Effector CD4-positive, alpha-beta T cell (primary cell): ENCODE results near the gene ABCF2.

Source experiments
- DNase-seq: peaks from one replicate; pipeline ENCODE4 v3.0.0-alpha.2; 2020

ABCF2 gene

DNA sequence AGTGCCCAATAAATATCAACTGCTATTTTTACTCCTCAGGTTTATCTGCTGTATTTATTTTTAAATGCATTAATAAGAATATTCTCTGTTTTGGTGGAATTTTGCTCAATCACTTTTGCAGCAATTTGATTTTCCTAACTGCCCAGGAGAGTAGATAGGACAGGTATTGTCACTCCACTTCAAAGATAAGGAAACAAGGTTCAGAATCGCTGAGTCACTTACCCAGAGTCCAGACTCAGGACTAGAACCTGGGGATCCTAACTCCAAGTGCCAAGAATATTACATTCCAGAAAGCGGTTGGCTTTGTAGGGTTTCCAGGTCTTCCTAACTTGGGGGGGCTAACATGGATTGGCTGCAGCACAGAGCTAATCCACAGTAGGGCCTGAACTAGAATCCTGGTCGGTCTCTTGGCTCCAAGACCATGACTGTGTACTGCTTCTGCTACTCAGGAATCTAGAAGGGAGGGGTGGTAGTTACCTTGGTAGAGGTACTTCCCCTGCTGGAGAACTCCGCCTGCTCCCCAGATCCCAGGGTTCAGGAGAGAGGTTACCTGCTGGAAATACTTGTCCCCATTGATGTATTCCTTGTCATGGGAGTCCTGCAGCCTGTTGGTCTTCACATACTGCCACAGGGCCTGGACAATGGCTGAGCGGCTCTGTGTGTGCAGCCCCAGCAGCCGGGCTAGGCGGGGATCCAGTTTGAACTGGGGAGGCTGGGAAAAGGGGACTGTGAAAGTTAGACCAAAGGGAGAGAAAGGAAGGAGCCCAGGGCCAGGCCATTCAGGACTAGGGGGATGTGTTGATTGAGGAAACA, 14.1 kb upstream of the ABCF2 start:
- DNase-seq: no peak

- no peak for DNase-seq
Measured at GRCh38 chr7:151240536-151240935, 13.5 kb upstream of the ABCF2 start.

DNA sequence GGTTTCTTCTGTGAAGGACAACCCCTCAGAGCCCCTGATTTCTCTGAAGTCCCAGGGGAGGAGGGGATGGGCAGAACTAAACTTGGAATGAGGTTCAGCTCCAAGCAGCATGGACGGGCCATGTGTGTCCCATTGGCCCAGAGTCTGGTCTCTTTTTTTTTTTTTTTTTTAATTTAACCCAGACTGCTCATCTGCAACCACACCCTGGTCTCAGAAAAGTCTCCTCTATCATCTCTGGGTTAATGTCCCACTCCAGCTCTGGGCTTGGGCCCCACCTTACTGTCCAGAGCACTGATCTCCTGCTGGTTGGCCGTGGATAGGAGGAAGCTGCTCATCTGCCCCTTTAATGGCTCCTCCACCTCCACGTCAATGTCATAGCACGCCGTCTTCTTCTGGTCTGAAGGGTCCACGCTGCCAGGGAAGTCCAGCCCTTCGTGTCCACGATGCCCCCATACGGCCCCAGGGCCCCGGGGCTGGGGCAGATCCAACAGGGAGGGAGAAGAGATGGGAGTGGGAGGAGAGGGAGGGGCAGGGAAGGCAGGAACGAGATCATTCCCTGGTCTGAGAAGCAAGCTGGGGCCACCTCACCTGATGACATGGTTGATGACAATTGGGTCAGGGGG, 12.9 kb upstream of the ABCF2 start:
- DNase-seq: no peak

GRCh38 chr7:151238924-151239836, 12.2 kb upstream of the ABCF2 start:
- no peak for DNase-seq

DNA sequence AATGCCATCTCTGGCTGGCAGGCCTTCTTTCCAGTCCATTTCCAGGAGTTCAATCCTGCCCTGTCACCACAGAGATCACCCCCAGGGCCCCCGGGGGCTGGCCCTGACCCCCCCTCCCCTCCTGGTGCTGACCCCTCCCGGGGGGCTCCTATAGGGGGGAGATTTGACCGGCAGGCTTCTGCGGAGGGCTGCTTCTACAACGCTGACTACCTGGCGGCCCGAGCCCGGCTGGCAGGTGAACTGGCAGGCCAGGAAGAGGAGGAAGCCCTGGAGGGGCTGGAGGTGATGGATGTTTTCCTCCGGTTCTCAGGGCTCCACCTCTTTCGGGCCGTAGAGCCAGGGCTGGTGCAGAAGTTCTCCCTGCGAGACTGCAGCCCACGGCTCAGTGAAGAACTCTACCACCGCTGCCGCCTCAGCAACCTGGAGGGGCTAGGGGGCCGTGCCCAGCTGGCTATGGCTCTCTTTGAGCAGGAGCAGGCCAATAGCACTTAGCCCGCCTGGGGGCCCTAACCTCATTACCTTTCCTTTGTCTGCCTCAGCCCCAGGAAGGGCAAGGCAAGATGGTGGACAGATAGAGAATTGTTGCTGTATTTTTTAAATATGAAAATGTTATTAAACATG, 11.3 kb upstream of the ABCF2 start:
- DNase-seq: no peak

DNA sequence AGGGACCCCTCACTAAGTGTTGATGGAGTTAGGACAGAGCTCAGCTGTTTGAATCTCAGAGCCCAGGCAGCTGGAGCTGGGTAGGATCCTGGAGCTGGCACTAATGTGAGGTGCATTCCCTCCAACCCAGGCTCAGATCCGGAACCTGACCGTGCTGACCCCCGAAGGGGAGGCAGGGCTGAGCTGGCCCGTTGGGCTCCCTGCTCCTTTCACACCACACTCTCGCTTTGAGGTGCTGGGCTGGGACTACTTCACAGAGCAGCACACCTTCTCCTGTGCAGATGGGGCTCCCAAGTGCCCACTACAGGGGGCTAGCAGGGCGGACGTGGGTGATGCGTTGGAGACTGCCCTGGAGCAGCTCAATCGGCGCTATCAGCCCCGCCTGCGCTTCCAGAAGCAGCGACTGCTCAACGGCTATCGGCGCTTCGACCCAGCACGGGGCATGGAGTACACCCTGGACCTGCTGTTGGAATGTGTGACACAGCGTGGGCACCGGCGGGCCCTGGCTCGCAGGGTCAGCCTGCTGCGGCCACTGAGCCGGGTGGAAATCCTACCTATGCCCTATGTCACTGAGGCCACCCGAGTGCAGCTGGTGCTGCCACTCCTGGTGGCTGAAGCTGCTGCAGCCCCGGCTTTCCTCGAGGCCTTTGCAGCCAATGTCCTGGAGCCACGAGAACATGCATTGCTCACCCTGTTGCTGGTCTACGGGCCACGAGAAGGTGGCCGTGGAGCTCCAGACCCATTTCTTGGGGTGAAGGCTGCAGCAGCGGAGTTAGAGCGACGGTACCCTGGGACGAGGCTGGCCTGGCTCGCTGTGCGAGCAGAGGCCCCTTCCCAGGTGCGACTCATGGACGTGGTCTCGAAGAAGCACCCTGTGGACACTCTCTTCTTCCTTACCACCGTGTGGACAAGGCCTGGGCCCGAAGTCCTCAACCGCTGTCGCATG, 10.5 kb upstream of the ABCF2 start:
- DNase-seq: no peak

DNA sequence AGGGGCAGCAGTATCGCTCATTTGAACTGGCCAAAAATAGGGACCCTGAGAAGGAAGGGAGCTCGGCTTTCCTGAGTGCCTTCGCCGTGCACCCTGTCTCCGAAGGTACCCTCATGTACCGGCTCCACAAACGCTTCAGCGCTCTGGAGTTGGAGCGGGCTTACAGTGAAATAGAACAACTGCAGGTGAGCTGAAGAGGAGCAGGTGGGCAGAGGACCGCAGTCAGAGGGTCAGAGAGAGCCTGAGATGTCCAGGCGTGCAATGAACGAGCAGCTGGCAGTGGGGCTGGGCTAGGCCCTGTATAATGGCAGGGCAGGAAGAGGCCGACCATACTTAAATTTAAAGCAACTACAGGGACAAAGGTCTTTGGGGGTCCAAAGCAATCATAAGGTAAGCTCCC, 9.4 kb upstream of the ABCF2 start:
- DNase-seq: no peak

DNA sequence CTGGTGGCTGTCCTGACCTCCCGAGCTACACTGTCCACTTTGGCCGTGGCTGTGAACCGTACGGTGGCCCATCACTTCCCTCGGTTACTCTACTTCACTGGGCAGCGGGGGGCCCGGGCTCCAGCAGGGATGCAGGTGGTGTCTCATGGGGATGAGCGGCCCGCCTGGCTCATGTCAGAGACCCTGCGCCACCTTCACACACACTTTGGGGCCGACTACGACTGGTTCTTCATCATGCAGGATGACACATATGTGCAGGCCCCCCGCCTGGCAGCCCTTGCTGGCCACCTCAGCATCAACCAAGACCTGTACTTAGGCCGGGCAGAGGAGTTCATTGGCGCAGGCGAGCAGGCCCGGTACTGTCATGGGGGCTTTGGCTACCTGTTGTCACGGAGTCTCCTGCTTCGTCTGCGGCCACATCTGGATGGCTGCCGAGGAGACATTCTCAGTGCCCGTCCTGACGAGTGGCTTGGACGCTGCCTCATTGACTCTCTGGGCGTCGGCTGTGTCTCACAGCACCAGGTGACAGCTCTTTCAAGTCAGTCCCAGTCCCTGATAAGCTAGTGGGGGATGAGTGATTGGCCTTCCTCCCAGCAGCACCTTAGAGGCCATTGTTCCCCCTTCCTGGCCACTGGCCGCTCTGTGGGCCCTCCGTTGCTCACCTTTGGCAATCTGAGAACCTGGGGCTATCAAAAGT, 8.2 kb upstream of the ABCF2 start:
- DNase-seq: no peak

DNA sequence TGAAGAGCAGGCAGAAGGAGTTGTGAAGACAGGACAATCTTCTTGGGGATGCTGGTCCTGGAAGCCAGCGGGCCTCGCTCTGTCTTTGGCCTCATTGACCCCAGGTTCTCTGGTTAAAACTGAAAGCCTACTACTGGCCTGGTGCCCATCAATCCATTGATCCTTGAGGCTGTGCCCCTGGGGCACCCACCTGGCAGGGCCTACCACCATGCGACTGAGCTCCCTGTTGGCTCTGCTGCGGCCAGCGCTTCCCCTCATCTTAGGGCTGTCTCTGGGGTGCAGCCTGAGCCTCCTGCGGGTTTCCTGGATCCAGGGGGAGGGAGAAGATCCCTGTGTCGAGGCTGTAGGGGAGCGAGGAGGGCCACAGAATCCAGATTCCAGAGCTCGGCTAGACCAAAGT, 6.8 kb upstream of the ABCF2 start:
- no peak for DNase-seq

DNA sequence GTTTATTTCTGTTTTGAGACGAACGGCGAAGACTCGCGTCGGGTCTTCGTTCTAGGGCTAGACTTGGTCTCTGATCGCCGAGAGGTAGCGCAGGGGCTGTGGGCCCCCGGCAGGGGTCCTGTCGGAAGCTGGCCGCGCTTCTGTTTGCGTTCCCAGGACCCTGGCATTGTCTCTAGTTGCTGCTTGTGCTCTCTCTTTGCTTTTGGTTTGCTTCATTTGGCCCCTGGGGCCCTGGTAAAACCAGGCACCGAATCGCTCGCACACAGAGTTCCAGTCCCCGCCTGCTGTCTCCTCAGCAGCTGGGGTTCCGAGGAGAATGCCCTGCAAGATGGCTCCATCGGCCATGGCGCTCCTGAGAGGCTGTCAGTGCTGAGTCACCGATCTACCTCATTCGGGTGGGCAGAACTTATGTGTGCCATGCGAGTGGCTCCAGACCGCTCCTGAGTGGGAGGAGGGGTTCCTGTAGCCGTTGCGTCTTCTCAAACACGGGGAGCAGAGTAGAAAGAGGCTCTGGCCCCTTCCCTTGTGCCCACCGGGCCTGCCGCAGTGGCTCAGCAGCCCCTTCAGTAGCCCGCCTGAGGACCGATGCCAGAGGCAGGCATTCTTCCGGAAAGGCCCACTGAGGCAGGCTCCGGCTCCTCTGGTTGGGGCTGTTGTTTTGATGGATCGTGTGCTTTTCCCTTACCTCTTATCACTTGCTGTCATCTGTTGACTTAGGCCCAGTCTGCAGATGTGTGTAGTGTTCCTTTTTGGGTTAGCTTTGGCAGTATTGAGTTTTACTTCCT, 6.1 kb upstream of the ABCF2 start:
- peak; percentile 57 for DNase-seq

- peak; percentile 84 for DNase-seq
Measured at GRCh38 chr7:151232091-151232916, 5.3 kb upstream of the ABCF2 start, which contains the start of gene CHPF2. Gene CHPF2 (plus strand): TSS chr7:151232483. CDS start chr7:151234012, 1,529 bp downstream.

DNA sequence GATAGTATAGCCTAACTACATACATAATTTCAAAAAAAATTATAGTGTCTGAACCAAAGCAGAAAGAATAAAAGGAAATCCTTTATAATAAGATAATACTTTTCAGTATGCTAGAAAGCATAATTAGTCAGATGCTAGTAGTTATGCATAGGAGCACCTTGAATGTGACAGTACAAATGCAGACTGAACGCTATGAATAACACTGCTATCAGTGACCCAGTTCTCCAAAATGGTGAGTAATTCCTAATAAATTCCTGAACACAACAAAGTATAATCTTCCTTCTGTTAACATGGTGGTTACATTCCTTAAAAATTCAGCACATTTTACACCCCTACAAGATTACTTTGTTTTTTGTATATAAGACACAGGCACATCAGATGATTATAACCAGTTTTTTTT, 4.1 kb upstream of the ABCF2 start:
- DNase-seq: no peak

DNA sequence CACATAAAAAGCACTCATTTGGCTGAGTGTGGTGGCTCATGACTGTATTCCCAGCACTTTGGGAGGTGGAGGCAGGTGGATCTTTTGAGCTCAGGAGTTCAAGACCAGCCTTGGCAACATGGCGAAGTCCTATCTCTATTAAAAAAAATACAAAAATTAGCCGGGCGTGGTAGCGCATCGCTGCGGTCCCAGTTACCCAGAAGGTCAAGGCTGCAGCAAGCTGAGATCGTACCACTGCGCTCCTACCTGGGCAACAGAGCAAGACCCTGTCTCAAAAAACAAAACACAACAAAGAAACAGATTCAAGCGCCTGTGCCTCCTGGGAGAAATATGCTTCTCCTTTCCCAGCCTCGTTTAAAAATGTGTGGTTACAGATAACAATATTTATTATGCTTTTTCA, 2.2 kb upstream of the ABCF2 start:
- no peak for DNase-seq

DNA sequence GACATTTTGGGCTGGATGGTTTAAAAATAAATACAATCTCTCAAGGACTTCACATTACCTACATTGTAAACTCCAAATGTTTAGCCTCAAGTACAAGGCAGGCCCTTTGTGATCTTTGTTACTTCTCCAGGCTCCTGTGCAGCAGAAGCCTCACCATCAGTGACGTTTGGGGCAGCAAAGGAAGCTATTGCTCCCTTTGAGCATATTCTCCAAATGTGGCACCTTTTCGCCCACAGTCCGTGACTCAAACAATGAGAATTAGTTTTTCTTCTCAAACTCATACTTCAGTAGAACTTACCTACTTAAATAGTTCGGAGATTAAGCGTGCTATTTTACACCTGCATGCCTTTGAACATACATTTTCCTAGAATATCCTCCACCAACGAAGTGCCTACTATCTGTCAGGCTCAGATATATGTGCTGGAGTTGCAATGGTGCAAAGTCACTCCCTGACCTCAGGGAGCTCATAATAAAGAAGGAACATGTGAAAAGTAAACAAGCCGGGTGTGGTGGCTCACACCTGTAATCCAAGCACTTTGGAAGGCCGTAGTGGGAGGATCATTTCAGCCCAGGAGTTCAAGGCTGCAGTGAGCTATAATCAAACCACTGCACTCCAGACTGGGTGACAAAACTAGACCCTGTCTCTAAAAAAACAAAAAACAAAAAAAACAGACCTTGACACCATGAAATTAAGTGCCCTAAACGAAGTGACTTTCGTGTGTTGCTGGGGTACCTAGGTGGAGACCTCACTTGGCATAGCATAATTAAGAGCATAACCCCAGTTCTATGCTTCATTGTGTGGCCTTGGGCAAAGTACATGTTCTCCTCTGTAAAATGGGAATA, 1.2 kb upstream of the ABCF2 start:
- no peak for DNase-seq

DNA sequence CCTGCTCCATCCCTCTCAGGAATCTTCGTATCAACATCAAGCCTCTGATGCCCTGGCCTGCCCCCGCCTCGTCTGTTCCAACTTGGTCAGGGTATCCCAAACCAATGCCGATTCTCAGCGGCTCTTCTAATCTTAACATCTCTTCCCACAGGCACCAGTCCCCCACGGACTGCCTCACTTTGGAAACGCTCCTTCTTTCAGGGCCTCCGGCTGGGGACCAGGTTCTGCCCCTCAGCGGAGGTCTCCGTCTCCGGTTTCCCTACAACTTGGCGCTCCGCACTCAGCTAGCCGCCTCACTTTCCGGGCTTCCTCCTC, 488 bp downstream of the ABCF2 start:
- no peak for DNase-seq

- no peak for DNase-seq
Measured at GRCh38 chr7:151225948-151226510, 976 bp downstream of the ABCF2 start.

- DNase-seq: no peak
Measured at GRCh38 chr7:151223728-151224127, 3.3 kb downstream of the ABCF2 start.

DNA sequence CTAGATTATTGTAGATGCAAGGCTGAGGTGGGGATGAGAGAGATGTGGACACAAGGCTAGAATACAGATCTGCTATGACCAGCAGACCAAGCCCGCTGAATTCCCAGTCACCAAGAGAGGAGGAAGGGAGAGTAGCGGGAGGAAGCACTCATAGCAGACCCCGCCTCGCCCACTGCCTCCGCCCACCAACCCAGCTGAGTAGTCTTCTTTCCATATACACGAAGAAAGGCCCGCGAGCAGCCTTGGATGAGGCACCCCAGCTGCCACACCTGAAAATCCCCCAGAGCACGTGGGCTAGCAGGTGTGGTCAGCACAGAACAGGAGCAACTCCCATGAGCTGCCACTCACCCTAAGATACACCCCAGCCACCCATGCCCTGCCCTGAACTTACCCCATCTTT, 8.8 kb downstream of the ABCF2 start:
- no peak for DNase-seq
